Right lobe of liver (tissue), 6 donors: ENCODE data around the gene TMEM244. TPM values are rescaled to one million over a fixed set of nuclear protein-coding genes. Genes with fewer than 3 reads are reported as not detected.

ENCODE experiments used
- ATAC-seq, 4 donors: fragments of 200-7000 bp; cut with Tn5 transposase; one replicate each; pipeline ENCODE4 v1.9.1; 2020; ENCODE audit warnings: mild to moderate bottlenecking in 4 of 4, moderate library complexity in 4 of 4
- DNase-seq, 3 donors: peaks; one replicate each; pipeline ENCODE4 v3.0.0-alpha.2; 2020
- H3K27ac ChIP-seq, 3 donors: fragments of 200-600 bp; one replicate each; pipeline ENCODE4 v1.8.0; 2022
- H3K27me3 ChIP-seq, 2 donors: fragments of 200-600 bp; one replicate each; pipeline ENCODE4 v1.8.0; 2022
- H3K36me3 ChIP-seq, 4 donors: fragments of 200-600 bp; sonication (generic) in 1 of 4; one replicate each; pipeline versions ENCODE4 v1.5.1 to v1.8.0; 2017 to 2022; ENCODE audit warnings: control low read depth in 1 of 4
- H3K4me1 ChIP-seq, 4 donors: fragments of 200-600 bp; sonication (generic) in 1 of 4; one replicate each; pipeline versions ENCODE4 v1.5.1 to v1.8.0; 2017 to 2022; ENCODE audit warnings: control low read depth in 1 of 4
- H3K4me3 ChIP-seq, 3 donors: fragments of 200-600 bp; one replicate each; pipeline ENCODE4 v1.8.0; 2022
- H3K9me3 ChIP-seq, 4 donors: fragments of 200-600 bp; sonication (generic) in 1 of 4; one replicate each; pipeline versions ENCODE4 v1.5.1 to v1.8.0; 2017 to 2022; ENCODE audit warnings: control low read depth in 1 of 4
- POLR2A ChIP-seq: fragments of 450-650 bp; IDR thresholded peaks from one replicate; pipeline ENCODE4 v1.6.1; 2017; ENCODE audit warnings: antibody characterized with exemption, mild to moderate bottlenecking
- WGBS: methylation state at CpG from one replicate; pipeline ENCODE4 v1.1.6; 2018; ENCODE audit warnings: low coverage, low lambda C conversion rate; ENCODE audit not compliant: insufficient coverage; ENCODE audit errors: missing lambda C conversion rate; 5-methylcytosine and 5-hydroxymethylcytosine counted together
- intact Hi-C, 2 donors: fragments of 100-400 bp; cut with DNase I; formaldehyde crosslinking; loops; one replicate each; pipeline versions ENCODE4 v1.11.2 to v1.14.1; 2022
- long read RNA-seq: library from polyadenylated mRNA; unstranded; transcript quantifications from one replicate; pipeline ENCODE4 v2.0.0, GENCODE V29; 2019
- total RNA-seq, 6 experiments: library from RNA; depleted of rRNA in 2 of 6; stranded (reverse); fragments of >200 nt in 2 of 6; fragmentation: NEBNext Ultra II Directional in 3 of 6; extraction: Animal tissue kit (Norgen Biotek cat#: 25700) in 3 of 6; gene quantifications; one replicate each; pipeline versions ENCODE4 v1.1.0 to v1.2.4, GENCODE V29; 2016 to 2023
- TF ChIP-seq, protein P1 (sequence below), 4 donors: fragments of 200-600 bp in 3 of 4; fragments of 450-650 bp in 1 of 4; IDR thresholded peaks; one replicate each; pipeline versions ENCODE4 v1.5.1 to v1.8.0; 2016 to 2022; ENCODE audit warnings: antibody characterized with exemption in 4 of 4, mild to moderate bottlenecking in 2 of 4
- donor health status: DM: no; HTN: yes; CAD: no.
- donor health status: DM: no; HTN: no; CAD: no.
- donor health status: DM: no; HTN: no; CAD: no.
- donor health status: DM: no; HTN: yes; CAD: no.
- donor health status: DM: no; HTN: yes; CAD: no.

The TMEM244 gene, protein sequence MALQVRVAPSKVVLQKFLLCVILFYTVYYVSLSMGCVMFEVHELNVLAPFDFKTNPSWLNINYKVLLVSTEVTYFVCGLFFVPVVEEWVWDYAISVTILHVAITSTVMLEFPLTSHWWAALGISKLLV
- total RNA-seq: not detected
- long read RNA-seq: 0 reads

DNA sequence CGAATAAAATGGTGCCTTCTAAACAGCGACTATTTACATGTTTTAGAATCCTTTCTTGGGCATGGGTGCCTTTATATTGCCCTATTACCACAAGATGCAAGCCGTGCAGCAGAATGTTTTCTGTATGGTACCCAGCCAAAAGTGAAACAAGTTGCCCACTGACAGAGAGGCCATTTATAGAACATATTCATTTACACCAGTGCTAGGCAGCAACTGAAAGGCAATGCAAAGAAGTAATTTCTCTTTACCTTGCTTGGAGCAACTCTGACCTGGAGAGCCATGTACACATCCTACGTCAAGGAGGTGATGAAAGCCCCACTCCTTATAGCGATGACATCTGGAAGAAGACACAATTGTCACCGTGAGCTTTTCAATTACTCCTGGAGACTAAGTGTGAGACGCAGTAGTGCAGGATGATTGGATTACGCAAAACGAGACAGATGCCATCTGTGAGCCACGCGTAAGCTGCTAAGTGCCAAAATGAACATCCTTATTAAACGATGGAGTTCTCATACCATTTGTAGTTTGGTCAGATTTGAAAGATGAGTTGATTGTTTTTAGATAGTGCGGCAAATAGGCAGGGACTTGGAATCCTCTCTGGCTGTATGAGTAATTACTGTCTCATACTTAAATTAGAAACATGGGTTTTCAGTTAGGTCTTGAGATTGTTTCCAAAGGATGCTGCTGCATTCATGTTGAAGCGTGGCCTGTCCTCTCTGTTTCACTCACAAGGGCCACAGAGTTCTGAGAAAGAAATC, at the start of gene TMEM244:
Gene TMEM244 (minus strand): TSS at position 408 of the 758 bp plus-strand sequence. CDS start 127 bp downstream, at position 281.
- intact Hi-C loops: no loop called here
- no peaks in the 10 kb centered on the region for H3K36me3 ChIP-seq
- no peak for ATAC-seq
- no peaks in the 10 kb centered on the region for H3K27me3 ChIP-seq
- no peaks in the 10 kb centered on the region for H3K4me1 ChIP-seq
- DNase-seq: no peak
- TF ChIP-seq, protein P1, sequence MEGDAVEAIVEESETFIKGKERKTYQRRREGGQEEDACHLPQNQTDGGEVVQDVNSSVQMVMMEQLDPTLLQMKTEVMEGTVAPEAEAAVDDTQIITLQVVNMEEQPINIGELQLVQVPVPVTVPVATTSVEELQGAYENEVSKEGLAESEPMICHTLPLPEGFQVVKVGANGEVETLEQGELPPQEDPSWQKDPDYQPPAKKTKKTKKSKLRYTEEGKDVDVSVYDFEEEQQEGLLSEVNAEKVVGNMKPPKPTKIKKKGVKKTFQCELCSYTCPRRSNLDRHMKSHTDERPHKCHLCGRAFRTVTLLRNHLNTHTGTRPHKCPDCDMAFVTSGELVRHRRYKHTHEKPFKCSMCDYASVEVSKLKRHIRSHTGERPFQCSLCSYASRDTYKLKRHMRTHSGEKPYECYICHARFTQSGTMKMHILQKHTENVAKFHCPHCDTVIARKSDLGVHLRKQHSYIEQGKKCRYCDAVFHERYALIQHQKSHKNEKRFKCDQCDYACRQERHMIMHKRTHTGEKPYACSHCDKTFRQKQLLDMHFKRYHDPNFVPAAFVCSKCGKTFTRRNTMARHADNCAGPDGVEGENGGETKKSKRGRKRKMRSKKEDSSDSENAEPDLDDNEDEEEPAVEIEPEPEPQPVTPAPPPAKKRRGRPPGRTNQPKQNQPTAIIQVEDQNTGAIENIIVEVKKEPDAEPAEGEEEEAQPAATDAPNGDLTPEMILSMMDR (IDR thresholded peaks at IDR 0.05): no peak
- TF ChIP-seq POLR2A: no peak
- H3K9me3 ChIP-seq: no peaks in the 10 kb centered on the region
- no peak within 1 kb of the TSS for H3K27ac ChIP-seq
- no peak within 1 kb of the TSS for H3K4me3 ChIP-seq
- WGBS: 63% methylated on average over 14 of the region's 14 CpGs

DNA sequence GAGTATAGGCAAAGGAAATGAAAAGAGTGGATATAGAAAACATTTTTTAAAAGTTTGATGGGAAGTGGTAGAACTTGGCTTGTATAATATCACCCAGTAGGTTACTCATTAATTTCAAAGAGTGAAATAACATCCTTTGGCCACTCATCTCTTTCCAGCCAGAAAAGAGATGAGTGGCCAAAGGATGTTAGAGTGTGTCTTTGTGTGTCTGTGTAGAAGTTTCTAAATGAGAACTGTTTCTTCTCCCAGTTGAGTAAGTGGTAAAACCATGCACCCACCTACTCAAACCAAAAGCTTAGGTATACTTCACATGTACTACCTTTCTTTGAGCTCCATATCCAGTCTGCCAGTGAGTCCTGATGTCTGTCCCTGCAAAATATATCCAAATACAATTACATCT, 47.7 kb upstream of the TMEM244 start:
- Histone ChIP-seq H3K4me3 (no peak overlapping the region), H3K9me3 (no peaks in the 10 kb centered on the region), H3K27ac (no peak overlapping the region), H3K36me3 (no peaks in the 10 kb centered on the region), H3K4me1 (no peaks in the 10 kb centered on the region), H3K27me3 (no peaks in the 10 kb centered on the region)
- no peak for ATAC-seq
- no peak for DNase-seq
- TF ChIP-seq, protein P1 (IDR thresholded peaks at IDR 0.05): no peak
- no peak for TF ChIP-seq POLR2A
- intact Hi-C loops: no loop called here

GRCh38 chr6:129908356-129908755, 47.2 kb upstream of the TMEM244 start:
- Histone ChIP-seq H3K4me1 (no peaks in the 10 kb centered on the region), H3K36me3 (no peaks in the 10 kb centered on the region), H3K27ac (no peak overlapping the region), H3K4me3 (no peak overlapping the region), H3K27me3 (no peaks in the 10 kb centered on the region), H3K9me3 (no peaks in the 10 kb centered on the region)
- ATAC-seq (no peak), DNase-seq (no peak)
- TF ChIP-seq, protein P1 (IDR thresholded peaks at IDR 0.05): no peak
- TF ChIP-seq POLR2A: no peak
- intact Hi-C loops: no loop called here
- WGBS: 25% methylated on average over 2 of the region's 2 CpGs

DNA sequence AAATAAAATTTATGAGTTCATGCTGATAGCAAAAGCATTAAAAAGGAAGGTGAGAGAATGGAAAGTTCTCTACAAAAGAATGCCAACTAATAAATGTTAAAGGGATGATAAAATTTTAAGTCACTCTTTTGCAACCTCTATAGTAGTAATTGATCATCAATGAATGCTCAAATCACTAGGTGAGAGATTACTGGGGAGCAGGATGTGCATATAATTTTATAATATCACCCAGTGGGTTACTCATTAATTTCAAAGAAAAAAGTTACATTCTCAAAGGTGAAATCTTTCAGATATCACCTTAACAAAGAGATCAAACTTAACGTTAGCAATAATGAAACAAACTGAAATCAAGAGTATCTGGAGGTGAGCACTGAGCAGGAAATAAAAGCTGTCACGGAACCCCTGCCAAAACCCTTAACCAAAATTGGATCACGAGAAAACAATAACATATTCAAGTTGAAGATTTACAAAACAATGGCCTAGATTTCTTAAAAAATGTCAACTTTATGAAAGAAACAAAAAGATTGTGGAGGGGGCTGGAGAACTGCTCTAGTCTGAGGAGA, 45.5 kb upstream of the TMEM244 start:
- H3K36me3 ChIP-seq: no peaks in the 10 kb centered on the region
- H3K4me1 ChIP-seq: no peaks in the 10 kb centered on the region
- intact Hi-C loops: no loop called here
- H3K4me3 ChIP-seq: no peak overlapping the region
- TF ChIP-seq POLR2A: no peak
- TF ChIP-seq, protein P1 (IDR thresholded peaks at IDR 0.05): no peak
- ATAC-seq (no peak), DNase-seq (no peak)
- H3K27ac ChIP-seq: no peak overlapping the region
- 68% methylated on average over 3 of the region's 3 CpGs for WGBS
- no peaks in the 10 kb centered on the region for H3K9me3 ChIP-seq
- H3K27me3 ChIP-seq: no peaks in the 10 kb centered on the region
